TTC549 (cell line): ENCODE measurements around the gene BST1.
A peak's percentile ranks its signal among the peaks of the same experiment; 100 is the strongest.

Source experiments
- FAIRE-seq: peaks from 2 replicates; lab custom pipeline; 2012; peaks lifted over from hg19 to GRCh38; lab: Jason Lieb, UNC

The BST1 gene

GRCh38 chr4:15676899-15677298 lies 26.0 kb upstream of the BST1 start:
- no peak for FAIRE-seq

DNA sequence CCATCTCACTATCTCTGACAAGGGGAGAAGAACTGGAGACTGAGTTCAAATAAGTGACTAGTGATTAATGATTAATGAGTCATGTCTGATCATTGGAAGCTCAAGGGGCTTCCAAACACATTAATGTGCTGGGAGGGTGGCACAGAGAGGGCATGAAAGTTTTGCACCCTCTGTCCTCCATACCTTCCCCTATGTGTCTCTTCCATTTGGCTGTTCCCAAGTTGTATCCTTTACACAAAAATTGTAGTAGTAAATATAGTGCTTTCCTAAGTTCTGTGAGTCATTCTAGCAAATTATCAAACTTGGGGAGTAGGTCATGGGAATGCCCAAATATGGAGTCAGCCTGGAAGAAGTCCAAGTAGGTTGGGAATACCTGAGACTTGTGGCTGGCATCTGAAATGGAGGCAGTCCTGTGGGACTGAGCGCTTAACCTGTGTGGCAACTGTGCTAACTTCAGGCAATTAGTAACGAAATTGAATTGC lies 25.3 kb upstream of the BST1 start:
- no peak for FAIRE-seq

GRCh38 chr4:15681067-15681371 lies 21.8 kb upstream of the BST1 start:
- no peak for FAIRE-seq

DNA sequence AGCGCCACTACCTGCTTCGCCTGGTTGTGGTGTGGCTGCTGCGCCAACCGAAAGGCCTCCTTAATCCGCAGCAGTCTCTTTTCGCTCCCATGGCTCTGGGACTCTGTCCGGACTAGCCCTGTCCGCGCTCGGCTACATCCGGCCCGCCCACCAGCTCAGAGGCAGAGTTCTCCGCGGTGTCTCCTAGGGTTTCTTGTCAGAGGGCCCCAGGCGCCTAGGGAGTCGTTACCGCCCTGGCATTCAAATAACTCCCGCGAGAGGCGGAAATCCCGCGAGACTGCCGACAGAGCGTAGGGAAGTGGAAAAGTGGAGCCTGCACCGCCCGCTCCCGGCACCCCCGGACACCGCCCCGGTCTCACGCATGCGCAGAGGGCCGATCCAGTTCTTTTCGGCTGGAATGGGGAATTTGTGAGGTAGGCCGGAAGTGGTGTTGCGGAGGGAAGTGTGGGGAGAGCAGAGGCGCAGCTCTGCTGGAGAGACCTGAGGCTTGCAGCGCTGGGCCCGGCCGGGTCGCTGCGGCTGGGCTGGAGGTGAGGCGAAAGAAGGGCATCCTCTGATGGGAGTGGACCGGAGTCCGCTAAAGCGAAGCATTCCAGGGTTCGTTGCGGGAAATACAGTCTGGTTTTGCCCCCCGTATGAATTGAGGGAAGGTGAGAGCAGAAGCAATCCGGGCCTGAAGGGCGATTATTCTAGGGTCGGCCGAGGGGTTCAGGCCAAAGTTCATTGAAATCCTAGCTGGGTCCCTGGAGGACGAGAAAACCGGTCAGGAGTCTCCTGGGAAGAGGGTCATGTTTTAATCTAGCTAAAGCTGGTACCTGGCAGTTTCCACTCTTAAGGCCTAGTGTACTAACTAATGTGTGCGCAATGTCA lies 21.3 kb upstream of the BST1 start, which contains the start of gene FAM200B:
Gene FAM200B (plus strand): TSS at position 456 of the 870 bp plus-strand sequence. CDS start 5,151 bp downstream, outside the sequence.
- peak; percentile 89 for FAIRE-seq

DNA sequence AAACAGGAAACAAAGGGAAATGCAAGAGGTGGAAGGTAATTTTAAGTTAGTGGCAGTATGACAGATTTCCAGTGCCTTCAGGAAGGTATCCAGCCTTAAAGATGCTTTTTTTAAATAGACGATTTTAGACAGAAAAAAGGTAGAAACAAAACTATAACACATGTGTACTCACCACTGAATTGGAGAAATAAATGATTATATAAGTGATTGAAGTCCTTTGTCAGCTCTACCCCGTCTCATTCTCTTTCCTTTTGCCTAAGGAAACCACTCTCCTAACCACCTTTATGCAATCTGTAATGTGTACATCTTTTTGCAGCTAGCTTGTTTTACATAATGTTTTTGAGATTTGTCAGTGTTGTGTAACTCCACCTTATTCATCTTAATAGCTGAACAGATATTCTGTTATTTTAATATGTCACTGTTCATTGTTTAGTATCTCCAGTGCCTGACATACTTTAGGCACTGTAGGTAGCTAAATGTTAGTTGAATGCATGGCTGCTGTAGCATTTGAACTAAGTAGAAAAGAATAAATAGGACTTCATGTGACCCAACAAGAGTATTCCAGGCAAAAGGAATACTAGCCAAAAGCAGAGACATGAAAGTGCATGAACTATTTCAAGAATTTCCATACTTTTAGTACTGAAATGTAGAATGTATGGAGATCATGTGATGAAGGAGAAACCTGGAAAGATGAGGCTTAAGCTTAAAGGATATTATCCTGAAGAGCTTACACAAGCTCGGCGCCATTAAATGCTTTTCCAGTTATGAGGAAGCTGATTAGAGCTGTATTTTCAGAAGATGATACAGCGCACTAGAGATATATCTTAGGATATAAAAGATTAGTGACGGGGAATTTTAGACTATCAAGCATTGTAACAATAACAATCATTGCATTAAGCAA lies 20.4 kb upstream of the BST1 start:
- FAIRE-seq = no peak

GRCh38 chr4:15683143-15683495 lies 19.7 kb upstream of the BST1 start:
- no peak for FAIRE-seq

DNA sequence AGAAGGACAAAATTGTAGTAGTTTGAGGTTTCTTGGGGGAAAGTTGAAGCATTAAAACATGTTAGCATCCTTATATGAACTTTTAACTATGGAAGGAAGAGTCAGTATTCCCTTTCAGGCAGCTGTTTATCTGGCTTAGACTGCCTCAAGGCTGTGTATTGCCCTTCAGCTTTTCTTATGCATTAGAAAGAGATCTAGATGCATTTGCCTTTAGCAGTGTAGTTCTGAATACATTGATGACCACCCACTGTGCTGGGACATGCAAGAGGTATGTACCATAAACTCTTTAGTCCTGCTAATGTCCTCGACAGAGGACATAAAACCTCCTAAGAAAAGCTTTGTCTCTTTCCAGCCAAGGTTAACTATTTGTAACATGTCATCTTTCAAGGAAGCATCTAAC lies 18.4 kb upstream of the BST1 start:
- no peak for FAIRE-seq

GRCh38 chr4:15688051-15688450 lies 14.8 kb upstream of the BST1 start:
- no peak for FAIRE-seq

GRCh38 chr4:15689540-15689939 lies 13.3 kb upstream of the BST1 start:
- FAIRE-seq = no peak

- FAIRE-seq = no peak
These were observed 12.7 kb upstream of the BST1 start for GRCh38 chr4:15690020-15690809.

- no peak for FAIRE-seq
These were observed 11.3 kb upstream of the BST1 start for GRCh38 chr4:15691346-15692135.

DNA sequence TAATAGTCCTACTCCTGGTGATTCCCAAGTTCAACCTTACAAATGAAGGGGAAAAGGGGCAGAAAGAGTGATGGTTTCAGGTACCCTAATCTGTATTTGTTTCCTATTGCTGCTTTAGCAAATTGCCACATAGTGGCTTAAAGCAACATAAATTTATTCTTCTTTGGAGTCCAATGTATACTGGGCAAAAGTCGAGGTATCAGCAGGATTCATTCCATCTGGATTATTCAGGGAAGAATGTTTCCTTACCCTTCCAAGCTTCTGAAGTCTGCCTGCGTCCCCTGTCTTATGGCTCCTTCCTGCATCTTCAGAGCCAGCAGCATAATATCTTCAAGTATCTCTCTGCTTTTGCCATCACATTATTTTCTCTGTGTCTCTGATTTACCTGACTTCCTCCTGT lies 10.3 kb upstream of the BST1 start:
- FAIRE-seq = no peak

DNA sequence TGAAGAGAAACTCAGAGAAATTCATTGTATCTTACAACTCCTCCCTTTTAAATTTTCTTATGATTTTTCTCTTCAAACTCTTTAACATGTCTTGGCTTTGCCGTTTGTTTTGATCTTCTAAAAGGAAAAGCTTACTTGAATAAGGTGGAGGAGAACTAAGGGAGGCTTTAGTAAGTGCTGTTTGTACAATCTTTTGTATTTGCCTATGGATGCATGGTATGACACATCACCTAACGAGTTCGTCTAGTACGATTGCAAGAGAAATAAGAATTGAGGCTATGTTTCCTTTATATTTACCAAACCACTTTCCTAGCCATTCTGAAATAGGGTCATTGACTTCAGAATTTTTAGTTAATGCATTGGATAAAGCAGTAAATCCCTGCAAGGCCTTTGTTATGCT lies 8.4 kb upstream of the BST1 start:
- FAIRE-seq = no peak

- FAIRE-seq = no peak
These were observed 7.6 kb upstream of the BST1 start for GRCh38 chr4:15695240-15695699.

DNA sequence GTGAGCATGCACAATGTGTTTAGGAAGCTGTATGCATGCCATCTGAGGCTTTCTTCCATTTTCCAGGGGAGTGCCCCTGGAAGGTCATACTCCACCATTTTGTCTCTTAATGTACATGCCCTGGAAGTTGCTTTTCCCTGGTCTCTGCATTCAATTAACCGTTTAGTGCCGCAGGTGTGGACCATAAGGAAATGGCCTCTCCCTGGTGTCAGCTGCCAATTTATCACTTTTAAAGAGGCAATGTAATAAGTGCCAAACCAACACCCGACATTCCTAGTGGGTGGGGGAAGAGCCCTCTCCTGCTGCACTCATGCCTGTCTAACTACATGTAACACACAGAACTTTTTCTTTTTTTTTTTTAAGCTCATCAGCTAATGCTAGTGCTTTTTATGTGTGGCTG lies 7.1 kb upstream of the BST1 start:
- FAIRE-seq = no peak

GRCh38 chr4:15696866-15697265 lies 6.0 kb upstream of the BST1 start:
- no peak for FAIRE-seq

- FAIRE-seq = no peak
These were observed 574 bp downstream of the BST1 start for GRCh38 chr4:15703439-15703838.

- FAIRE-seq = no peak
These were observed 1.3 kb downstream of the BST1 start for GRCh38 chr4:15704129-15704528.

DNA sequence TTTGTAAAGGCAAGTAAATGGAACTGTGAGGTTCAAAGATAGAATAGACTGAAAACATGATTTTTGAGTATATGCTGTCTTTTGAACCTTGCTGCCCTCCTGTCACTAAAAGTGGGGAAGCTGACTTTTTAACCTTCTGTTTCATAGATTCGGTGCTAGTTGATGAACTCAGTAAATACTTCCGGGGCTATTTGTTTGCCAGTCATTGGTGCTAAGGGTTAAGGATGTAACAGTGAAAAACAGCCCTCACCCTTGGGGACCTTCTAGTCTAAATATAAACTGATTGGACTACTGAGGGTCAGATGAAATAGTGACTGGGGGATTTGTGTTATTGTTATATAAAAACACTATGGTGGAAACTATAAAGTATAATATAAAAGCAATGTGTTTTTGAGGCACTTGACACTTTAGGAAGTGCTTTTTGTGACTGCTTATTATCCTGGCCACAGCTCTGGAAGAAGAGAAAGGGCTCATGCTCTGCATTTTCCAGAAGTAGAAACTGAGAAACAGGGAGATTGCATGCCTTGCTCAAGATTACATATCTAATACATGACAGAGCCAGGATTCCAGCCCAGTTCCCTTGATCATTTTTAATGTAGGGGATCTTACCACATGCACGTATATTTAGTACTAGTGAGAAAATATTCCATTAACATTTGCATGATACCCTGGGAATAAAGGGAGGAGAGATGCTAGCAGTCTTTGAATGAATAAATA lies 3.9 kb downstream of the BST1 start:
- FAIRE-seq = no peak

DNA sequence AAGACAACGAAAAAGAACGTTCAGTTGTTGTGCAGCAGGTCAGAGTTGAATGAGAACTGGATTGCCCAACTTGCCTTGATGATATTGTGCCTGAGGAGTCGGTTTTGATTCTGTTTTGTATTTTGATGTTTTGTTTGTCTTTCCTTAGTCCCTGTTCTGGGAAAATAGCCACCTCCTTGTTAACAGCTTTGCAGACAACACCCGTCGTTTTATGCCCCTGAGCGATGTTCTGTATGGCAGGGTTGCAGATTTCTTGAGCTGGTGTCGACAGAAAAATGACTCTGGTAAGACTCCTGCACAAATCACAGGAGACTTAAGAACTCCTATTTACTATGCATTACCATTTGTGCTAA lies 4.5 kb downstream of the BST1 start:
- no peak for FAIRE-seq

GRCh38 chr4:15711762-15712161 lies 8.9 kb downstream of the BST1 start:
- FAIRE-seq = no peak
